CD14-positive monocyte (primary cell): ENCODE measurements around the gene RAB11FIP3. TPM values are rescaled to one million over a fixed set of nuclear protein-coding genes. Genes with fewer than 3 reads are reported as not detected.
"Not testable (repeated sequence)": the region's sequence is repeated elsewhere in the genome, so short reads cannot be mapped to it uniquely, and the experiment has no call there.

Experiments
- DNase-seq, 3 donors: peaks; one replicate each; pipeline ENCODE4 v3.0.0-alpha.2; 2011 to 2022
- H2AFZ ChIP-seq: 2 replicates; pipeline ENCODE4 v1.6.0; 2012; ENCODE audit warnings: mild to moderate bottlenecking, low read depth, low read length, inconsistent platforms; ENCODE audit not compliant: insufficient read depth, poor library complexity, severe bottlenecking
- H3K27ac ChIP-seq, 2 donors: 1 replicate in 1 of 2; 2 replicates in 1 of 2; pipeline ENCODE4 v1.5.1; 2012 to 2013; ENCODE audit warnings: low read length in 2 of 2, control low read depth in 1 of 2, inconsistent platforms in 1 of 2, low read depth in 1 of 2, mild to moderate bottlenecking in 1 of 2
- H3K27me3 ChIP-seq, 2 donors: one replicate each; pipeline versions ENCODE4 v1.6.0 to v1.6.1; 2011 to 2013; ENCODE audit warnings: low read length in 2 of 2; ENCODE audit not compliant: control insufficient read depth in 2 of 2, insufficient read depth in 2 of 2
- H3K36me3 ChIP-seq, 2 donors: replicated peaks in 1 of 2; 1 replicate in 1 of 2; 2 replicates in 1 of 2; pipeline versions ENCODE4 v1.5.1 to v1.6.1; 2012 to 2013; ENCODE audit warnings: low read length in 2 of 2, control low read depth in 1 of 2, inconsistent platforms in 1 of 2, mild to moderate bottlenecking in 1 of 2; ENCODE audit not compliant: insufficient read depth in 2 of 2, control insufficient read depth in 1 of 2
- H3K4me1 ChIP-seq, 2 donors: 1 replicate in 1 of 2; 2 replicates in 1 of 2; pipeline versions ENCODE4 v1.5.1 to v1.6.1; 2012 to 2013; ENCODE audit warnings: low read length in 2 of 2, control low read depth in 1 of 2, inconsistent platforms in 1 of 2, mild to moderate bottlenecking in 1 of 2, moderate library complexity in 1 of 2; ENCODE audit not compliant: insufficient read depth in 2 of 2, control insufficient read depth in 1 of 2
- H3K4me2 ChIP-seq: replicated peaks from 2 replicates; pipeline ENCODE3; 2012; ENCODE audit warnings: low read length, moderate library complexity, mild to moderate bottlenecking; ENCODE audit not compliant: poor library complexity, severe bottlenecking; ENCODE audit errors: extremely low read depth
- H3K4me3 ChIP-seq, 3 experiments: fragments of 200-600 bp in 1 of 3; sonication (generic) in 1 of 3; replicated peaks in 1 of 3; 1 replicate in 2 of 3; 2 replicates in 1 of 3; pipeline ENCODE4 v1.5.1; 2011 to 2013; ENCODE audit warnings: low read length in 3 of 3, mild to moderate bottlenecking in 3 of 3, control low read depth in 2 of 3, low read depth in 2 of 3, inconsistent platforms in 1 of 3, moderate library complexity in 1 of 3
- H3K79me2 ChIP-seq: 2 replicates; pipeline ENCODE4 v1.6.0; 2012; ENCODE audit warnings: mild to moderate bottlenecking, control low read depth, inconsistent platforms, low read length, moderate library complexity; ENCODE audit not compliant: insufficient read depth
- H3K9ac ChIP-seq: 2 replicates; pipeline ENCODE4 v1.6.0; 2017; ENCODE audit warnings: low read length, mild to moderate bottlenecking; ENCODE audit not compliant: insufficient read depth, poor library complexity, severe bottlenecking
- H3K9me3 ChIP-seq, 2 donors: replicated peaks in 1 of 2; 1 replicate in 1 of 2; 2 replicates in 1 of 2; pipeline versions ENCODE4 v1.5.1 to v1.6.1; 2012 to 2013; ENCODE audit warnings: low read length in 2 of 2, control low read depth in 1 of 2; ENCODE audit not compliant: control insufficient read depth in 1 of 2, insufficient read depth in 1 of 2
- H4K20me1 ChIP-seq: 2 replicates; pipeline ENCODE4 v1.6.0; 2012; ENCODE audit warnings: mild to moderate bottlenecking, low read length, control low read depth, moderate library complexity; ENCODE audit not compliant: insufficient read depth
- H3K27ac Mint-ChIP-seq, 7 donors: one replicate each; pipeline ENCODE4 v1.8.0; 2020; ENCODE audit warnings: mild to moderate bottlenecking in 7 of 7, mixed read lengths in 7 of 7, moderate library complexity in 6 of 7, inconsistent platforms in 2 of 7
- H3K27me3 Mint-ChIP-seq, 3 donors: one replicate each; pipeline ENCODE4 v1.8.0; 2021 to 2022; ENCODE audit warnings: low read depth in 3 of 3, mild to moderate bottlenecking in 3 of 3, mixed read lengths in 3 of 3, moderate library complexity in 3 of 3, inconsistent platforms in 1 of 3
- H3K36me3 Mint-ChIP-seq, 2 donors: one replicate each; pipeline ENCODE4 v1.8.0; 2020; ENCODE audit warnings: mixed read lengths in 2 of 2, inconsistent platforms in 1 of 2, mild to moderate bottlenecking in 1 of 2
- H3K4me1 Mint-ChIP-seq: one replicate; pipeline ENCODE4 v1.8.0; 2020; ENCODE audit warnings: mild to moderate bottlenecking, mixed read lengths
- H3K4me3 Mint-ChIP-seq, 2 donors: one replicate each; pipeline ENCODE4 v1.8.0; 2020; ENCODE audit warnings: mild to moderate bottlenecking in 2 of 2, mixed read lengths in 2 of 2, moderate library complexity in 1 of 2
- H3K9me3 Mint-ChIP-seq, 7 donors: one replicate each; pipeline ENCODE4 v1.8.0; 2020 to 2022; ENCODE audit warnings: mixed read lengths in 7 of 7, mild to moderate bottlenecking in 6 of 7, moderate library complexity in 6 of 7, inconsistent platforms in 2 of 7
- WGBS: methylation state at CpG from one replicate; pipeline ENCODE4 v1.1.5; 2013; ENCODE audit warnings: missing lambda C conversion rate; ENCODE audit not compliant: insufficient coverage; 5-methylcytosine and 5-hydroxymethylcytosine counted together
- intact Hi-C, 2 donors: fragments of 100-400 bp; cut with micrococcal nuclease; formaldehyde crosslinking; loops; one replicate each; pipeline versions ENCODE4 v1.15.0 to v1.15.1; 2023
- polyA plus RNA-seq, 3 donors: library from polyadenylated mRNA; depleted of rRNA in 1 of 3; unstranded in 2 of 3; stranded (reverse) in 1 of 3; fragments of 300-500 nt in 2 of 3; fragments of >200 nt in 1 of 3; fragmentation: Illumina TruSeq in 2 of 3; gene quantifications; 1 replicate in 2 of 3; 2 replicates in 1 of 3; pipeline ENCODE4 v1.2.3, GENCODE V29; 2012 to 2021
- TF ChIP-seq, protein P1 (sequence below): fragments of 200-600 bp; IDR thresholded peaks from one replicate; pipeline ENCODE4 v1.8.0; 2022; ENCODE audit warnings: antibody characterized with exemption, mild to moderate bottlenecking

RAB11FIP3 gene
- polyA plus RNA-seq, 3 donors: 0.37 to 7.5 (median 0.49) TPM

DNA sequence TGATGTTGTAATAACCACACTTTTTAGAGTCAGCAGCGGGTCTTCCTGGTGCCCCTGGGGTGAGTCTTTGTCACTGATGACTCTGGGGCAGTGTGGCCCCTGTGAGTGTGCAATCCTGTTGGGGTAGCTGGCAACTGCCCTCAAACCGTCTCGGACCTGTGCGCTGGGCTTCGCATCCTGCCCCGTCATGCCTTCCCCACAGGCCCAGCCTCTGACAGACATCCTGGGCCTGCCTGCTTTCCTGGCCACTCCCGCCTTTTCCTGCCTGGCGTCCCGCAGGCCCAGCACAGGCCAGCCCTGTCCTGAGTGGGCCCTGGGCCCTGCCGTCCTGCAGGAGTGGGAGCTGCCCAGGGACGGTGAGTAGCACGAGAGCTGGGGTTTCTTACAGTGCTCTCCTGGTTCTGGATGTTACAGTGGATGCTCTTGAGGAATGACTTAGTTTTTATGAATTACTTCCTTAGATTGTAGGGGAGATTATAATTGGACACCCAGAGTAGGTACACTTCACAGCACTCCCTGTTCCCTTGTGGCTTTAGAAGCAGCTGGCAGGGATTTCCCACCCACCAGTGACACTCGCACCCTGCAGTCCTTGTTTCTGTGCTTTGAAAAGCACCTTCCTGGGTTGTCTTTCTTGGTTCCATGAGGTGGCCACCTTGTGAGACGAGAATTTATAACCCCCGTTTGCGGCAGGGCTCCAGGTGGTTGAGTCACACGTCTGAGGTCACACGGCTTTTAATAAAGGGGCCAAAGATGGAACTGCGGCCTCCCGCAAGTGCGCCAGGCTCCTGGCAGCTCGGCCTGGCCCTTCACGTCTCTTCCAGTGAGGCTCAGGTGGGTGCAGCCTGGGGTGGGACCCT is 52.1 kb downstream of the RAB11FIP3 start:
- H3K4me3 Mint-ChIP-seq: peak overlapping the region; percentile 50 to 78
- H3K79me2 ChIP-seq: no peaks in the 10 kb centered on the region
- no peak overlapping the region for H3K4me3 ChIP-seq
- peak overlapping the region; percentile 65 for H2AFZ ChIP-seq
- H3K27me3 Mint-ChIP-seq: no peaks in the 10 kb centered on the region
- peaks cover 4 to 16% of the 10 kb centered on the region in 2 donors for H3K36me3 Mint-ChIP-seq
- H3K27ac Mint-ChIP-seq: peak overlapping the region in 3 of 7 donors; percentile 10 to 41 (median 24)
- DNase-seq: peak; percentile 16 to 63 (median 18)
- no peaks in the 10 kb centered on the region for H3K27me3 ChIP-seq
- H3K4me1 ChIP-seq: peaks cover 7 to 9% of the 10 kb centered on the region in 2 donors
- TF ChIP-seq, protein P1, sequence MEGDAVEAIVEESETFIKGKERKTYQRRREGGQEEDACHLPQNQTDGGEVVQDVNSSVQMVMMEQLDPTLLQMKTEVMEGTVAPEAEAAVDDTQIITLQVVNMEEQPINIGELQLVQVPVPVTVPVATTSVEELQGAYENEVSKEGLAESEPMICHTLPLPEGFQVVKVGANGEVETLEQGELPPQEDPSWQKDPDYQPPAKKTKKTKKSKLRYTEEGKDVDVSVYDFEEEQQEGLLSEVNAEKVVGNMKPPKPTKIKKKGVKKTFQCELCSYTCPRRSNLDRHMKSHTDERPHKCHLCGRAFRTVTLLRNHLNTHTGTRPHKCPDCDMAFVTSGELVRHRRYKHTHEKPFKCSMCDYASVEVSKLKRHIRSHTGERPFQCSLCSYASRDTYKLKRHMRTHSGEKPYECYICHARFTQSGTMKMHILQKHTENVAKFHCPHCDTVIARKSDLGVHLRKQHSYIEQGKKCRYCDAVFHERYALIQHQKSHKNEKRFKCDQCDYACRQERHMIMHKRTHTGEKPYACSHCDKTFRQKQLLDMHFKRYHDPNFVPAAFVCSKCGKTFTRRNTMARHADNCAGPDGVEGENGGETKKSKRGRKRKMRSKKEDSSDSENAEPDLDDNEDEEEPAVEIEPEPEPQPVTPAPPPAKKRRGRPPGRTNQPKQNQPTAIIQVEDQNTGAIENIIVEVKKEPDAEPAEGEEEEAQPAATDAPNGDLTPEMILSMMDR: no peak
- peak overlapping the region; percentile 49 for H3K9ac ChIP-seq
- H3K4me2 ChIP-seq: peak overlapping the region; percentile 44
- H3K9me3 ChIP-seq: no peaks in the 10 kb centered on the region
- no peaks in the 10 kb centered on the region for H3K9me3 Mint-ChIP-seq
- H4K20me1 ChIP-seq: no peaks in the 10 kb centered on the region
- WGBS: 32% methylated on average over 23 of the region's 23 CpGs
- intact Hi-C loops: no loop called here
- peaks cover 0 to 3% of the 10 kb centered on the region in 2 donors for H3K36me3 ChIP-seq
- H3K27ac ChIP-seq: no peak overlapping the region
- peaks cover 14% of the 10 kb centered on the region for H3K4me1 Mint-ChIP-seq

DNA sequence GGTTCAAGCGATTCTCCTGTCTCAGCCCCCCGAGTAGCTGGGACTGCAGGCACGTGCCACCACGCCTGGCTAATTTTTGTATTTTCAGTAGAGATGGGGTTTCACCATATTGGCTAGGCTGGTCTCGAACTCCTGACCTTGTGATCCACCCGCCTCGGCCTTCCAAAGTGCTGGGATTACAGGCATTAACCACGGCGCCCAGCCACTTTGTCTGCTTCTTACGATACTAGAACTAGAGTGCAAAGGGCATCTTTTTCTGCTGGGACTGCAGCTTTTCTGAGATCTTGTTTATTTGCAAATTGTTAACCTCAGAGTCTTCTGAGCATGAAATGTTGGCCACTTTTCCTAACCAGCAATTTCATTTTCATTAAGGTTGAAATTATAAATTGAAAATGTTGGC is 52.8 kb downstream of the RAB11FIP3 start:
- H3K4me3 Mint-ChIP-seq, H3K4me2 ChIP-seq, H3K27ac ChIP-seq, H2AFZ ChIP-seq, H3K4me3 ChIP-seq, H3K4me1 ChIP-seq, H3K9me3 Mint-ChIP-seq, H3K79me2 ChIP-seq, H3K27me3 ChIP-seq, H3K27me3 Mint-ChIP-seq, intact Hi-C loops, H3K36me3 ChIP-seq, H4K20me1 ChIP-seq, H3K9me3 ChIP-seq, H3K9ac ChIP-seq, DNase-seq: not testable (repeated sequence)
- Mint-ChIP-seq H3K4me1 (peaks cover 14% of the 10 kb centered on the region), H3K27ac (peak overlapping the region in 1 of 7 donors; percentile 25), H3K36me3 (peaks cover 2 to 16% of the 10 kb centered on the region in 2 donors)
- WGBS: 93% methylated on average over 5 of the region's 10 CpGs
